Measurements from ENCODE around the gene CHRDL1. TPM values are rescaled to one million over a fixed set of nuclear protein-coding genes. Genes with fewer than 3 reads are reported as not detected.

CHRDL1 gene
- polyA plus RNA-seq, 1 donor from 2014 or later: 2.0 TPM

- Histone ChIP-seq H3K9ac (ENCODE audit: low read length) (no peak overlapping the region), H3K9me3 (ENCODE audit: low read length) (no peaks in the 10 kb centered on the region), H4K20me1 (ENCODE audit: insufficient read depth) (no peaks in the 10 kb centered on the region), H3F3A (ENCODE audit: insufficient read depth, low read length, poor library complexity, severe bottlenecking) (no peaks in the 10 kb centered on the region), H3K79me2 (replicated peaks; ENCODE audit: insufficient read depth, low read length) (no peaks in the 10 kb centered on the region), H2AFZ (ENCODE audit: low read depth, low read length) (no peak overlapping the region), H3K9me2 (ENCODE audit: insufficient read depth, low read length) (no peaks in the 10 kb centered on the region), H3K36me3 (ENCODE audit: insufficient read depth, low read length) (no peaks in the 10 kb centered on the region), H3K27ac (ENCODE audit: low read length) (no peak overlapping the region), H3K4me2 (ENCODE audit: low read length) (no peak overlapping the region), H3K27me3 (ENCODE audit: insufficient read depth, low read depth, low read length) (no peaks in the 10 kb centered on the region), H3K4me3 (ENCODE audit: low read length) (no peak overlapping the region)
- TF ChIP-seq SMC3 (conservative IDR thresholded peaks at IDR 0.05; ENCODE audit: poor library complexity): no peak
- no peak for TF ChIP-seq CTCF (IDR thresholded peaks at IDR 0.05; ENCODE audit: poor library complexity, severe bottlenecking)
- no peak for TF ChIP-seq EP300 (conservative IDR thresholded peaks at IDR 0.05; ENCODE audit: poor library complexity, severe bottlenecking)
- no peak for TF ChIP-seq POLR2AphosphoS5 (IDR thresholded peaks at IDR 0.05)
- no peak for TF ChIP-seq EZH2 (IDR thresholded peaks at IDR 0.05; ENCODE audit: borderline replicate concordance, insufficient read depth, low read length, poor library complexity, severe bottlenecking)
- no peak for TF ChIP-seq REST (IDR thresholded peaks at IDR 0.05; ENCODE audit: borderline replicate concordance)
- TF ChIP-seq RAD21 (conservative IDR thresholded peaks at IDR 0.05): no peak
- TF ChIP-seq TAF1 (IDR thresholded peaks at IDR 0.05; ENCODE audit: low read depth): no peak
- no peak for TF ChIP-seq MXI1 (conservative IDR thresholded peaks at IDR 0.05; ENCODE audit: poor library complexity, severe bottlenecking)
Observed at GRCh38 chrX:110691446-110691845, 104.2 kb downstream of the CHRDL1 start.

- TF ChIP-seq RAD21 (conservative IDR thresholded peaks at IDR 0.05) (no peak), REST (IDR thresholded peaks at IDR 0.05; ENCODE audit: borderline replicate concordance) (no peak), EZH2 (IDR thresholded peaks at IDR 0.05; ENCODE audit: borderline replicate concordance, insufficient read depth, low read length, poor library complexity, severe bottlenecking) (no peak), CTCF (IDR thresholded peaks at IDR 0.05; ENCODE audit: poor library complexity, severe bottlenecking) (no peak), EP300 (conservative IDR thresholded peaks at IDR 0.05; ENCODE audit: poor library complexity, severe bottlenecking) (no peak), SMC3 (conservative IDR thresholded peaks at IDR 0.05; ENCODE audit: poor library complexity) (no peak), POLR2AphosphoS5 (IDR thresholded peaks at IDR 0.05) (no peak), TAF1 (IDR thresholded peaks at IDR 0.05; ENCODE audit: low read depth) (no peak), MXI1 (conservative IDR thresholded peaks at IDR 0.05; ENCODE audit: poor library complexity, severe bottlenecking) (no peak)
- Histone ChIP-seq H2AFZ (ENCODE audit: low read depth, low read length) (no peak overlapping the region), H3K9me3 (ENCODE audit: low read length) (no peaks in the 10 kb centered on the region), H3K27me3 (ENCODE audit: insufficient read depth, low read depth, low read length) (no peaks in the 10 kb centered on the region), H3K9ac (ENCODE audit: low read length) (no peak overlapping the region), H3K9me2 (ENCODE audit: insufficient read depth, low read length) (no peaks in the 10 kb centered on the region), H3F3A (ENCODE audit: insufficient read depth, low read length, poor library complexity, severe bottlenecking) (no peaks in the 10 kb centered on the region), H3K27ac (ENCODE audit: low read length) (no peak overlapping the region), H3K79me2 (replicated peaks; ENCODE audit: insufficient read depth, low read length) (no peaks in the 10 kb centered on the region), H3K4me2 (ENCODE audit: low read length) (no peak overlapping the region), H3K4me3 (ENCODE audit: low read length) (no peak overlapping the region), H3K36me3 (ENCODE audit: insufficient read depth, low read length) (no peaks in the 10 kb centered on the region), H4K20me1 (ENCODE audit: insufficient read depth) (no peaks in the 10 kb centered on the region)
Observed at GRCh38 chrX:110684653-110685052, 111.0 kb downstream of the CHRDL1 start.

Measured in neural cell (in vitro differentiated cells).